SK-N-MC (cell line): ENCODE measurements around the gene SPA17.

Experiments
- EZH2 ChIP-seq: fragments of 200-600 bp; sonication (generic); IDR thresholded peaks from one replicate; pipeline ENCODE4 v1.6.1; 2017; ENCODE audit warnings: antibody characterized with exemption
- POLR2AphosphoS5 ChIP-seq: IDR thresholded peaks from 2 replicates; pipeline ENCODE4 v1.6.1; 2012; ENCODE audit warnings: mild to moderate bottlenecking, low read depth, low read length, borderline replicate concordance

DNA sequence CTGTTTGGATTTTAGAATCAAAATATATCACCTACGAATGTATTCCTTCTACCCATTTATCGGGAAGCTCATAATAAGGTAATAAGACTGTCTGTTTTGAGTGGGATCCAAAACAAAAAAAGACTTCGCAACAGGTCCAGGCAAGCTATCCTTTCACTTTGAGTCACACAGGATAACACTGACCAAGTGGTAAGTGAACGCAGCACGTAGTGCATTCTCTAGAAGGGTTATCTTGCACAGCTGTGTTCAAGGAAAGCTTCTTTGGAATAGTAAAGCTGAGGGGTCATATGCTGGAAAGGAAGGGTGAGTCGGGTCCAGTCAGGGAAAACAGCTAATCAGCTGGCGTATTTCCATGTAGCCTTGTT lies 43.7 kb downstream of the SPA17 start:
- TF ChIP-seq EZH2, result no peak
- no peak for TF ChIP-seq POLR2AphosphoS5
